Prostate gland (tissue), 2 donors: Measurements from ENCODE around the gene TRIO. TPM values are rescaled to one million over a fixed set of nuclear protein-coding genes. Genes with fewer than 3 reads are reported as not detected.

Experiments
- DNase-seq: peaks from one replicate; pipeline ENCODE4 v3.0.0-alpha.2; 2019; ENCODE audit warnings: low spot score
- H3K27ac ChIP-seq, 2 donors: fragments of 200-600 bp; sonication (generic); 2 replicates each; pipeline ENCODE4 v1.5.1; 2017 to 2019
- H3K27me3 ChIP-seq: fragments of 200-600 bp; sonication (generic); replicated peaks from 2 replicates; pipeline ENCODE4 v1.5.1; 2019; ENCODE audit not compliant: insufficient read depth
- H3K36me3 ChIP-seq, 2 donors: fragments of 200-600 bp; sonication (generic); 1 replicate in 1 of 2; 2 replicates in 1 of 2; pipeline versions ENCODE4 v1.5.1 to v1.8.1; 2017 to 2019
- H3K4me1 ChIP-seq: fragments of 200-600 bp; sonication (generic); replicated peaks from 2 replicates; pipeline ENCODE4 v1.5.1; 2019
- H3K4me3 ChIP-seq, 2 donors: fragments of 200-600 bp; sonication (generic); 2 replicates each; pipeline ENCODE4 v1.5.1; 2017 to 2019
- H3K9me3 ChIP-seq: fragments of 200-600 bp; sonication (generic); 2 replicates; pipeline ENCODE4 v1.5.1; 2017
- CTCF ChIP-seq, 4 experiments: fragments of 200-600 bp in 2 of 4; fragments of 450-650 bp in 2 of 4; sonication (generic) in 2 of 4; IDR thresholded peaks; 1 replicate in 3 of 4; 2 replicates in 1 of 4; pipeline ENCODE4 v1.5.1; 2016 to 2019; ENCODE audit warnings: antibody characterized with exemption in 4 of 4, mild to moderate bottlenecking in 2 of 4, moderate library complexity in 2 of 4
- POLR2A ChIP-seq: fragments of 450-650 bp; IDR thresholded peaks from one replicate; pipeline ENCODE4 v1.6.1; 2016; ENCODE audit warnings: antibody characterized with exemption, mild to moderate bottlenecking
- POLR2AphosphoS5 ChIP-seq: sonication (generic); formaldehyde crosslinking; IDR thresholded peaks from one replicate; pipeline ENCODE4 v1.6.1; 2017; ENCODE audit warnings: antibody characterized with exemption
- WGBS: methylation state at CpG from one replicate; pipeline ENCODE4 v1.1.5; 2018; 5-methylcytosine and 5-hydroxymethylcytosine counted together
- intact Hi-C: fragments of 100-400 bp; cut with DNase I; formaldehyde crosslinking; loops from one replicate; pipeline ENCODE4 v1.14.2; 2022
- total RNA-seq, 2 donors: library from RNA; depleted of rRNA; stranded (reverse); fragments of >200 nt; gene quantifications; one replicate each; pipeline ENCODE4 v1.1.0, GENCODE V29; 2016

TRIO gene
- total RNA-seq, 2 donors from 2014 or later: 90.3 to 197 TPM

GRCh38 chr5:14411216-14411615, 268.1 kb downstream of the TRIO start:
- Histone ChIP-seq H3K4me3 (no peak overlapping the region), H3K27me3 (no peaks in the 10 kb centered on the region), H3K36me3 (peaks cover 0 to 6% of the 10 kb centered on the region in 2 donors), H3K27ac (no peak overlapping the region), H3K4me1 (no peaks in the 10 kb centered on the region), H3K9me3 (no peaks in the 10 kb centered on the region)
- TF ChIP-seq CTCF (IDR thresholded peaks at IDR 0.05): no peak
- TF ChIP-seq POLR2A: no peak
- TF ChIP-seq POLR2AphosphoS5: no peak
- intact Hi-C loops: no loop called here
- no peak for DNase-seq
- WGBS: 78% methylated on average over 6 of the region's 6 CpGs

- H3K27ac ChIP-seq: no peak overlapping the region
- TF ChIP-seq CTCF (IDR thresholded peaks at IDR 0.05) (no peak), POLR2AphosphoS5 (no peak), POLR2A (no peak)
- H3K36me3 ChIP-seq: no peaks in the 10 kb centered on the region
- intact Hi-C loops: no loop called here
- DNase-seq: no peak
- no peaks in the 10 kb centered on the region for H3K9me3 ChIP-seq
- no peak overlapping the region for H3K4me3 ChIP-seq
- no peaks in the 10 kb centered on the region for H3K27me3 ChIP-seq
- WGBS: 86% methylated on average over 7 of the region's 7 CpGs
- no peaks in the 10 kb centered on the region for H3K4me1 ChIP-seq
Measured at GRCh38 chr5:14413331-14413750, 270.2 kb downstream of the TRIO start.

GRCh38 chr5:14414007-14414406, 270.9 kb downstream of the TRIO start:
- no peak for DNase-seq
- intact Hi-C loops: no loop called here
- WGBS: 91% methylated on average over 11 of the region's 11 CpGs
- Histone ChIP-seq H3K4me3 (no peak overlapping the region), H3K27me3 (no peaks in the 10 kb centered on the region), H3K9me3 (no peaks in the 10 kb centered on the region), H3K27ac (no peak overlapping the region), H3K36me3 (no peaks in the 10 kb centered on the region), H3K4me1 (no peaks in the 10 kb centered on the region)
- TF ChIP-seq POLR2A (no peak), CTCF (IDR thresholded peaks at IDR 0.05) (no peak), POLR2AphosphoS5 (no peak)

GRCh38 chr5:14414656-14415023, 271.5 kb downstream of the TRIO start:
- WGBS: 90% methylated on average over 7 of the region's 7 CpGs
- Histone ChIP-seq H3K9me3 (no peaks in the 10 kb centered on the region), H3K4me3 (no peak overlapping the region), H3K36me3 (no peaks in the 10 kb centered on the region), H3K27me3 (no peaks in the 10 kb centered on the region), H3K27ac (no peak overlapping the region), H3K4me1 (no peaks in the 10 kb centered on the region)
- intact Hi-C loops: no loop called here
- TF ChIP-seq POLR2A (no peak), CTCF (IDR thresholded peaks at IDR 0.05) (no peak), POLR2AphosphoS5 (no peak)
- no peak for DNase-seq

- no peaks in the 10 kb centered on the region for H3K4me1 ChIP-seq
Measured at GRCh38 chr5:14415024-14415697, 272.0 kb downstream of the TRIO start.

More at GRCh38 chr5:14415024-14415697, 272.0 kb downstream of the TRIO start:
- DNase-seq: no peak
- TF ChIP-seq POLR2AphosphoS5 (no peak), POLR2A (no peak), CTCF (IDR thresholded peaks at IDR 0.05) (no peak)
- intact Hi-C loops: no loop called here
- Histone ChIP-seq H3K27me3 (no peaks in the 10 kb centered on the region), H3K36me3 (no peaks in the 10 kb centered on the region), H3K4me3 (no peak overlapping the region), H3K27ac (no peak overlapping the region), H3K9me3 (no peaks in the 10 kb centered on the region)
- 89% methylated on average over 16 of the region's 16 CpGs for WGBS
